K562 (cell line): ENCODE results near the gene ECM2. TPM values are rescaled to one million over a fixed set of nuclear protein-coding genes. Genes with fewer than 3 reads are reported as not detected.

Experiments
- ATAC-seq: fragments of 200-7000 bp; cut with Tn5 transposase; 3 replicates; pipeline ENCODE4 v1.9.1; 2020; ENCODE audit warnings: moderate library complexity
- BruUV-seq: library from RNA; stranded (reverse); fragments of 400-500 nt; replicated peaks from 2 replicates; lab custom pipeline; 2021; lab: Mats Ljungman, UMichigan
- CTCF ChIA-PET: fragments of 300-600 bp; formaldehyde crosslinking; extraction: SDS; loops from one replicate; lab custom pipeline; 2021; ENCODE audit warnings: low intra/inter-chr PET ratio; lab: Yijun Ruan, JAX
- POLR2A ChIA-PET: fragments of 300-600, 350-650 bp; sonication (Branson Sonifier 250); formaldehyde crosslinking; extraction: SDS; loops from one replicate; lab custom pipeline; 2021; ENCODE audit warnings: antibody characterized with exemption, inconsistent platforms; lab: Yijun Ruan, JAX
- DNase-seq, 4 experiments: peaks; one replicate each; pipeline versions ENCODE4 v3.0.0 to v3.0.0-alpha.2; 2011 to 2018; ENCODE audit warnings: low spot score in 3 of 4, mixed read lengths in 3 of 4; ENCODE audit errors: extremely low read depth in 1 of 4
- FAIRE-seq: peaks from 2 replicates; lab custom pipeline; 2011; peaks lifted over from hg19 to GRCh38; lab: Jason Lieb, UNC
- H2AFZ ChIP-seq: 2 replicates; pipeline ENCODE4 v1.6.0; 2011; ENCODE audit warnings: low read depth, low read length, control low read depth, inconsistent platforms
- H3K27ac ChIP-seq: fragments of 200-600 bp; 3 replicates; pipeline ENCODE4 v1.8.0; 2011; ENCODE audit warnings: low read depth, mild to moderate bottlenecking, control low read depth, inconsistent platforms, low read length, moderate library complexity, mixed read lengths; ENCODE audit errors: extremely low read depth
- H3K27me3 ChIP-seq, 2 experiments: fragments of 300-600 bp in 1 of 2; 2 replicates in 1 of 2; 3 replicates in 1 of 2; pipeline versions ENCODE4 v1.6.0 to v1.8.0; 2011; ENCODE audit warnings: inconsistent platforms in 2 of 2, low read length in 2 of 2, mild to moderate bottlenecking in 1 of 2, mixed read lengths in 1 of 2, moderate library complexity in 1 of 2; ENCODE audit not compliant: control insufficient read depth in 2 of 2, insufficient read depth in 2 of 2
- H3K36me3 ChIP-seq: fragments of 300-600 bp; 3 replicates; pipeline ENCODE4 v1.8.0; 2011; ENCODE audit warnings: mild to moderate bottlenecking, low read length, inconsistent platforms; ENCODE audit not compliant: control insufficient read depth, insufficient read depth
- H3K4me1 ChIP-seq, 2 experiments: fragments of 200-600 bp in 1 of 2; replicated peaks in 1 of 2; 2 replicates in 1 of 2; 3 replicates in 1 of 2; pipeline versions ENCODE4 v1.5.1 to v1.8.0; 2011; ENCODE audit warnings: inconsistent platforms in 2 of 2, low read length in 2 of 2, mild to moderate bottlenecking in 1 of 2, mixed read lengths in 1 of 2, moderate library complexity in 1 of 2; ENCODE audit not compliant: control insufficient read depth in 2 of 2, insufficient read depth in 2 of 2
- H3K4me2 ChIP-seq: 2 replicates; pipeline ENCODE4 v1.6.1; 2011; ENCODE audit warnings: low read length, control low read depth, inconsistent platforms, mixed read lengths; ENCODE audit not compliant: insufficient read depth
- H3K4me3 ChIP-seq: fragments of 200-600 bp; sonication (generic), shearing (Covaris generic); 2 replicates; pipeline ENCODE4 v1.5.1; 2016; ENCODE audit warnings: control low read depth, inconsistent platforms
- H3K79me2 ChIP-seq: fragments of 200-600 bp; 3 replicates; pipeline ENCODE4 v1.8.0; 2011; ENCODE audit warnings: low read length, inconsistent platforms; ENCODE audit not compliant: control insufficient read depth, insufficient read depth
- H3K9ac ChIP-seq, 2 experiments: 2 replicates each; pipeline versions ENCODE4 v1.6.0 to v1.6.1; 2011; ENCODE audit warnings: low read depth in 2 of 2, low read length in 2 of 2, control low read depth in 1 of 2, inconsistent platforms in 1 of 2, mild to moderate bottlenecking in 1 of 2, mixed read lengths in 1 of 2; ENCODE audit not compliant: insufficient read depth in 1 of 2
- H3K9me1 ChIP-seq: one replicate; pipeline ENCODE4 v1.6.0; 2011; ENCODE audit warnings: inconsistent platforms, mild to moderate bottlenecking, low read length, moderate library complexity; ENCODE audit not compliant: control insufficient read depth, insufficient read depth
- H3K9me3 ChIP-seq: replicated peaks from 2 replicates; pipeline ENCODE4 v1.5.1; 2011; ENCODE audit warnings: low read depth, low read length, inconsistent platforms; ENCODE audit not compliant: control insufficient read depth, insufficient read depth
- H4K20me1 ChIP-seq: replicated peaks from 2 replicates; pipeline ENCODE4 v1.6.1; 2011; ENCODE audit warnings: low read length, inconsistent platforms, mixed read lengths; ENCODE audit not compliant: control insufficient read depth, insufficient read depth
- CBX3 ChIP-seq, 2 experiments: IDR thresholded peaks; 1 replicate in 1 of 2; 2 replicates in 1 of 2; pipeline ENCODE4 v1.6.1; 2012; ENCODE audit warnings: inconsistent platforms in 2 of 2, low read length in 2 of 2, borderline replicate concordance in 1 of 2, control low read depth in 1 of 2
- CHCHD3 ChIP-seq: fragments of 250-450 bp; sonication (Bioruptor Pico); IDR thresholded peaks from 2 replicates; pipeline ENCODE4 v2.1.2; 2022; ENCODE audit warnings: mild to moderate bottlenecking
- FOS ChIP-seq: IDR thresholded peaks from 3 replicates; pipeline ENCODE4 v1.6.1; 2011; ENCODE audit not compliant: insufficient read length; ENCODE audit errors: extremely low read depth
- MAFF ChIP-seq: IDR thresholded peaks from 2 replicates; pipeline ENCODE4 v1.6.1; 2012; ENCODE audit warnings: low read length, improper control_type of control experiment
- MCM3 ChIP-seq: fragments of 450-650 bp; IDR thresholded peaks from 2 replicates; pipeline ENCODE4 v1.6.1; 2016
- NFE2L1 ChIP-seq: fragments of 450-650 bp; IDR thresholded peaks from 2 replicates; pipeline ENCODE4 v1.6.1; 2016; ENCODE audit warnings: missing genetic modification characterization, low read depth, mild to moderate bottlenecking, missing compliant biosample characterization, moderate library complexity, borderline replicate concordance
- NR2C1 ChIP-seq, 2 experiments: fragments of 450-650 bp; IDR thresholded peaks; 2 replicates each; pipeline ENCODE4 v1.6.1; 2017; ENCODE audit warnings: mild to moderate bottlenecking in 2 of 2, antibody characterized with exemption in 1 of 2, inconsistent platforms in 1 of 2, missing compliant biosample characterization in 1 of 2, missing genetic modification characterization in 1 of 2
- PHF20 ChIP-seq: fragments of 450-650 bp; IDR thresholded peaks from 2 replicates; pipeline ENCODE4 v1.6.1; 2018; ENCODE audit not compliant: partially characterized antibody
- RHOXF2B ChIP-seq: fragments of 250-450 bp; sonication (Bioruptor Pico); conservative IDR thresholded peaks from 2 replicates; pipeline ENCODE4 v1.5.1; 2021
- SETDB1 ChIP-seq: IDR thresholded peaks from one replicate; pipeline ENCODE4 v1.6.1; 2012; ENCODE audit warnings: low read length, control low read depth, inconsistent platforms
- TSC22D4 ChIP-seq: fragments of 450-650 bp; IDR thresholded peaks from 2 replicates; pipeline ENCODE4 v1.6.1; 2016; ENCODE audit warnings: missing genetic modification characterization, missing biosample characterization, control low read depth
- XRCC4 ChIP-seq: IDR thresholded peaks from one replicate; pipeline ENCODE4 v1.6.1; 2011; ENCODE audit not compliant: insufficient read depth, insufficient read length; ENCODE audit errors: extremely low read depth
- ZNF324 ChIP-seq: fragments of 250-450 bp; sonication (Bioruptor Pico); IDR thresholded peaks from 2 replicates; pipeline ENCODE4 v1.4.0; 2020; ENCODE audit warnings: mild to moderate bottlenecking
- ZNF507 ChIP-seq: conservative IDR thresholded peaks from 2 replicates; pipeline ENCODE4 v1.6.1; 2017; ENCODE audit warnings: missing genetic modification characterization, missing compliant biosample characterization
- ZNF830 ChIP-seq: fragments of 250-450 bp; sonication (Bioruptor Pico); IDR thresholded peaks from 2 replicates; pipeline ENCODE4 v1.5.0; 2021; ENCODE audit warnings: mild to moderate bottlenecking
- WGBS: fragments of 100-300 bp; shearing (Covaris generic); methylation state at CpG from one replicate; pipeline ENCODE4 v1.1.6; 2016; ENCODE audit warnings: low coverage, mixed read lengths; ENCODE audit not compliant: insufficient coverage; ENCODE audit errors: missing lambda C conversion rate; 5-methylcytosine and 5-hydroxymethylcytosine counted together
- in situ Hi-C: fragments of 300-500 bp; cut with MboI; formaldehyde crosslinking; loops from 4 replicates; pipeline ENCODE4 v1.15.0; 2018; ENCODE audit warnings: inconsistent platforms, mixed read lengths
- intact Hi-C: fragments of 100-400 bp; cut with micrococcal nuclease; formaldehyde crosslinking; loops from 2 replicates; pipeline ENCODE4 v1.14.2; 2022
- polyA plus RNA-seq, 8 experiments: library from polyadenylated mRNA; depleted of rRNA in 4 of 8; stranded (reverse) in 5 of 8; unstranded in 3 of 8; fragments of >200 nt; fragmentation: Nextera tagmentation in 2 of 8; fragmentation: Illumina TruSeq in 1 of 8; extraction: Ambion mirVana in 2 of 8; extraction: Trizol in 1 of 8; gene quantifications; 2 replicates each; pipeline versions ENCODE4 v1.2.1 to v1.2.3, GENCODE V29; 2011 to 2014; ENCODE audit warnings: inconsistent platforms in 1 of 8, missing spikeins in 1 of 8
- total RNA-seq, 7 experiments: library from RNA; depleted of rRNA in 6 of 7; stranded (reverse); fragments of >200 nt in 6 of 7; fragmentation: Illumina TruSeq in 2 of 7; extraction: Trizol in 2 of 7; gene quantifications; 2 replicates each; pipeline versions ENCODE4 v1.2.1 to v1.2.3, GENCODE V29; 2011 to 2021; ENCODE audit warnings: low replicate concordance in 1 of 7
- TF ChIP-seq, protein P1 (sequence below): IDR thresholded peaks from 2 replicates; pipeline ENCODE4 v1.6.1; 2011; ENCODE audit not compliant: insufficient read length; ENCODE audit errors: extremely low read depth

Gene ECM2
- total and polyA plus RNA-seq, 9 of the 15 experiments (the other 6 are each of a cell fraction or from before 2014, with no cell fraction given) = 0.03 to 0.07 TPM; not detected in 7

DNA sequence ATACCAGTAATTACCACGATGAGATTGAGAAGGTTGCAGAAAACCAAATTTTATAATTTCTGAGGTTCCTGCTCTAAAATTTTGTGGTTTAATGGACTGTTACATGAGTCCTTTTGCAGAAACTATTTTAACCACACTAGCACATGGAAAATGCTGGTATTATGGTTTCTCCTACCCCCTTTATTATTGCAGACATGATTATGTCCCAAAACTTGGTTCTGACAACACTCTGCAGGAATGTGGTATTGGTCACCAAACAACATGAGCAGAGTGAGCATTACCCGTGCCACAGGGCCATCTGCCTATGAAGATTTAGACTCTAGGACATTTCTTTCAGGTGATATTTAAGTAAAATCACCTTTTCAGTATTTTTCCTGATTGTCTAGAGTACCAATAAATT is 2.8 kb upstream of the ECM2 start:
- FAIRE-seq = no peak
- intact Hi-C loops (no loop called here), in situ Hi-C loops (no loop called here)
- Histone ChIP-seq H3K4me3 (no peak overlapping the region), H4K20me1 (no peaks in the 10 kb centered on the region), H3K4me2 (no peak overlapping the region), H3K4me1 (no peaks in the 10 kb centered on the region), H3K36me3 (no peaks in the 10 kb centered on the region), H2AFZ (no peak overlapping the region), H3K9me3 (no peaks in the 10 kb centered on the region), H3K27ac (no peak overlapping the region), H3K9ac (no peak overlapping the region), H3K79me2 (no peaks in the 10 kb centered on the region), H3K9me1 (no peaks in the 10 kb centered on the region), H3K27me3 (no peaks in the 10 kb centered on the region)
- no peak for TF ChIP-seq PHF20
- no peak for TF ChIP-seq CBX3 (IDR thresholded peaks at IDR 0.05; ENCODE audit: borderline replicate concordance in 1 of 2, low read length in 2 of 2)
- TF ChIP-seq FOS = no peak
- no peak for TF ChIP-seq CHCHD3 (CRISPR knock-in tag)
- no peak for TF ChIP-seq TSC22D4
- no peak for DNase-seq
- WGBS = 23% methylated on average over 2 of the region's 2 CpGs
- ChIA-PET POLR2A (no interaction called here), CTCF (no interaction called here)
- no TSS peak for BruUV-seq
- ATAC-seq = no peak

DNA sequence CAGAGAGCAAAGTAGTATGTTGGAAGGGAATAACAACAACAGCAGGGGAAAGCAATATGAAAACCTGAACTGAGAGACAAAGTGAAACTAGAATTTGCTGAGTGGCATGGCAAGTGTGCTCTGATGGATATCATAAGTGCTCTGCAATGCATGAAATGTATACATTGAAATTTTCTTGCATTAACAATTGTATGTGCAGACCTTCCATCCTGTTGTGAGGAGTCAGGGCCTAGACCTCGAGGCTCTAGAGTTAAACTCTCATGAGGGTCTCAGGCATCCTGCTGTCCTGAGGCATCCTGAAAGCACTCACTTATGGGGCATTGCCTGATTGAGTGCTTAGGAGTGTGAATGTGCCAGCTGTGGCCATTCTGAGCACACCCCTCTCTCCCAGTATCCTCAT is 1.1 kb downstream of the ECM2 start:
- H3K79me2 ChIP-seq = no peaks in the 10 kb centered on the region
- H4K20me1 ChIP-seq = no peaks in the 10 kb centered on the region
- H3K4me3 ChIP-seq = no peak overlapping the region
- H3K27me3 ChIP-seq = no peaks in the 10 kb centered on the region
- H3K9ac ChIP-seq = no peak overlapping the region
- H3K27ac ChIP-seq = no peak overlapping the region
- no peak overlapping the region for H2AFZ ChIP-seq
- ChIA-PET POLR2A (interaction anchor here (0.7 kb wide), 1 partner anchor 17 kb away, joined by 3 read pairs; no protein-coding TSS in a partner anchor), CTCF (no interaction called here)
- FAIRE-seq (no peak), ATAC-seq (no peak), DNase-seq (no peak)
- H3K36me3 ChIP-seq = no peaks in the 10 kb centered on the region
- H3K4me2 ChIP-seq = no peak overlapping the region
- BruUV-seq = no TSS peak
- 0% methylated on average over 1 of the region's 1 CpG for WGBS
- H3K9me3 ChIP-seq = no peaks in the 10 kb centered on the region
- H3K4me1 ChIP-seq = no peaks in the 10 kb centered on the region
- no peaks in the 10 kb centered on the region for H3K9me1 ChIP-seq
- intact Hi-C loops = no loop called here
- in situ Hi-C loops = no loop called here
- TF ChIP-seq MCM3 (no peak), MAFF (no peak), NFE2L1 (tag) (no peak), ZNF507 (no peak), XRCC4 (no peak), ZNF830 (no peak), SETDB1 (no peak), ZNF324 (CRISPR knock-in tag) (no peak), RHOXF2B (CRISPR knock-in tag) (no peak), NR2C1 (IDR thresholded peaks at IDR 0.05) (no peak), NR2C1 (tag; IDR thresholded peaks at IDR 0.05) (no peak)
- TF ChIP-seq, protein P1, sequence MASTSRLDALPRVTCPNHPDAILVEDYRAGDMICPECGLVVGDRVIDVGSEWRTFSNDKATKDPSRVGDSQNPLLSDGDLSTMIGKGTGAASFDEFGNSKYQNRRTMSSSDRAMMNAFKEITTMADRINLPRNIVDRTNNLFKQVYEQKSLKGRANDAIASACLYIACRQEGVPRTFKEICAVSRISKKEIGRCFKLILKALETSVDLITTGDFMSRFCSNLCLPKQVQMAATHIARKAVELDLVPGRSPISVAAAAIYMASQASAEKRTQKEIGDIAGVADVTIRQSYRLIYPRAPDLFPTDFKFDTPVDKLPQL = no peak
